Trophoblast cell (in vitro differentiated cells and primary cell): ENCODE measurements around the gene DIS3L2.

ENCODE experiments used
- DNase-seq, 2 donors: peaks; one replicate each; pipeline ENCODE4 v3.0.0-alpha.2; 2016
- H2AFZ ChIP-seq: 2 replicates; pipeline ENCODE4 v1.6.1; 2013; ENCODE audit warnings: low read length, moderate library complexity, mild to moderate bottlenecking; ENCODE audit not compliant: insufficient read depth, poor library complexity
- H2AK5ac ChIP-seq: 2 replicates; pipeline ENCODE4 v1.6.1; 2013; ENCODE audit warnings: mild to moderate bottlenecking, low read length
- H2BK120ac ChIP-seq: 2 replicates; pipeline ENCODE4 v1.6.1; 2013; ENCODE audit warnings: low read length, mild to moderate bottlenecking, moderate library complexity; ENCODE audit not compliant: insufficient read depth, poor library complexity
- H2BK12ac ChIP-seq: 2 replicates; pipeline ENCODE4 v1.6.1; 2013; ENCODE audit warnings: mild to moderate bottlenecking, low read length, moderate library complexity
- H2BK5ac ChIP-seq: 2 replicates; pipeline ENCODE4 v1.6.1; 2013; ENCODE audit warnings: low read length, low read depth, moderate library complexity, mild to moderate bottlenecking; ENCODE audit not compliant: poor library complexity
- H3K14ac ChIP-seq: 2 replicates; pipeline ENCODE4 v1.6.1; 2013; ENCODE audit warnings: mild to moderate bottlenecking, low read length
- H3K18ac ChIP-seq: 2 replicates; pipeline ENCODE4 v1.6.1; 2013; ENCODE audit warnings: mild to moderate bottlenecking, low read length
- H3K23ac ChIP-seq: 2 replicates; pipeline ENCODE4 v1.6.1; 2013; ENCODE audit warnings: low read length
- H3K27ac ChIP-seq: 2 replicates; pipeline ENCODE4 v1.5.1; 2013; ENCODE audit warnings: low read depth, mild to moderate bottlenecking, inconsistent platforms, low read length, moderate library complexity
- H3K27me3 ChIP-seq: 2 replicates; pipeline ENCODE4 v1.6.1; 2013; ENCODE audit warnings: inconsistent platforms, mild to moderate bottlenecking, low read length, moderate library complexity; ENCODE audit not compliant: insufficient read depth
- H3K36me3 ChIP-seq, 2 experiments: 1 replicate in 1 of 2; 2 replicates in 1 of 2; pipeline ENCODE4 v1.6.1; 2013; ENCODE audit warnings: low read length in 2 of 2, mild to moderate bottlenecking in 2 of 2, moderate library complexity in 1 of 2; ENCODE audit not compliant: insufficient read depth in 2 of 2, control insufficient read depth in 1 of 2
- H3K4ac ChIP-seq: 2 replicates; pipeline ENCODE4 v1.6.1; 2013; ENCODE audit warnings: low read depth, mild to moderate bottlenecking, low read length, moderate library complexity
- H3K4me1 ChIP-seq, 2 experiments: 1 replicate in 1 of 2; 2 replicates in 1 of 2; pipeline ENCODE4 v1.6.1; 2013; ENCODE audit warnings: low read length in 2 of 2, mild to moderate bottlenecking in 2 of 2, moderate library complexity in 1 of 2; ENCODE audit not compliant: insufficient read depth in 2 of 2, control insufficient read depth in 1 of 2
- H3K4me2 ChIP-seq: 2 replicates; pipeline ENCODE4 v1.6.1; 2013; ENCODE audit warnings: inconsistent platforms, mild to moderate bottlenecking, low read length, moderate library complexity
- H3K4me3 ChIP-seq: 2 replicates; pipeline ENCODE4 v1.5.1; 2013; ENCODE audit warnings: mild to moderate bottlenecking, low read depth, low read length, inconsistent platforms
- H3K79me1 ChIP-seq: one replicate; pipeline ENCODE4 v1.6.1; 2013; ENCODE audit warnings: low read length
- H3K79me2 ChIP-seq: 2 replicates; pipeline ENCODE4 v1.6.1; 2013; ENCODE audit warnings: low read length, mild to moderate bottlenecking; ENCODE audit not compliant: control insufficient read depth, insufficient read depth, poor library complexity
- H3K9ac ChIP-seq: 2 replicates; pipeline ENCODE4 v1.6.1; 2013; ENCODE audit warnings: mild to moderate bottlenecking, low read length
- H3K9me3 ChIP-seq: 2 replicates; pipeline ENCODE4 v1.6.1; 2013; ENCODE audit warnings: low read depth, mild to moderate bottlenecking, control low read depth, inconsistent platforms, low read length; ENCODE audit not compliant: insufficient read depth
- H4K12ac ChIP-seq: 2 replicates; pipeline ENCODE4 v1.6.1; 2013; ENCODE audit warnings: low read depth, mild to moderate bottlenecking, low read length, moderate library complexity
- H4K8ac ChIP-seq: 2 replicates; pipeline ENCODE4 v1.6.1; 2013; ENCODE audit warnings: low read depth, mild to moderate bottlenecking, low read length, moderate library complexity
- H4K91ac ChIP-seq: one replicate; pipeline ENCODE4 v1.6.1; 2013; ENCODE audit warnings: low read depth, mild to moderate bottlenecking, low read length, moderate library complexity
- WGBS: extraction: QIAGEN DNeasy Blood & Tissue Kit; methylation state at CpG from one replicate; pipeline ENCODE4 v1.1.7; 2013; ENCODE audit warnings: missing lambda C conversion rate; ENCODE audit not compliant: insufficient read length, insufficient coverage; ENCODE audit errors: extremely low coverage; 5-methylcytosine and 5-hydroxymethylcytosine counted together

DIS3L2 gene

DNA sequence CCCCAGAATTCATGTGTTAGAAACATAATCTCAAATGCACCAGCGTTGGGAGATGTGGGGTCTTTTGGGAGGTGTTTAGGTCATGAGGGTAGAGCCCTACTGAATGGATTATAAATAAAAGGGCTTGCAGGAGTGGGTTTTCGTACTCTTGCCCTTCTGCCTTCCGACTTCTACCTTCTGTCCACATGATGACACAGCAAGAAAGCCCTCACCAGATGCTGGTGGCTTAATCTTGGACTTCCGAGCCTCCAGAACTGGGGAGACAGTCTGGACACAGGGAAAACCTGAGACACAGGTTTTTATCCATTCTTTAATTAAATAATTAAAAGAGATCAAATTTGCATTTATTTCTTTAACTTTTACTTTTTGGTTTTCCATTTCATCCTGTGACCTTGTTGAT, 87.8 kb downstream of the DIS3L2 start:
- no peak overlapping the region for H3K4me2 ChIP-seq
- no peaks in the 10 kb centered on the region for H3K79me2 ChIP-seq
- no peaks in the 10 kb centered on the region for H3K36me3 ChIP-seq

DNA sequence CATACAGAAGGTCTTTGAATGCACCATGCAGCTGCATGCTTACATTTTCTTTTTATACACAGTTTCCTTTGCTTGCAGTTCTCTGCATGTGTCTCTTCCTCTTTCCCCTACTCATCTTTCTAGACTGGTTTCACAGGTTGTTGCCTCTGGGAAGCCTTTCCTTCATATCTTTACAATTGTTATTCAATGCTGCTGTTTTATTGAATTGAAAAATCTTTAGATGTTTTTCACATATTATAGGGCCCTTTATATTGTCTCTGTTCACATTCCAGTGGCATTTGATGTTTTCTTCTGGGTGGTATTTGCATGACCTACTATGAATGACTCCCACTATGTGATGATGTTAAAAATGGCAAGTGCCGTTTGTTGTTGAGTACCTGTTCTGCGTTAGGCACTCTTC, 91.1 kb downstream of the DIS3L2 start:
- no peaks in the 10 kb centered on the region for H3K9me3 ChIP-seq
- H4K12ac ChIP-seq = no peak overlapping the region
- H3K4ac ChIP-seq = no peak overlapping the region
- H3K27me3 ChIP-seq = no peaks in the 10 kb centered on the region
- H2AK5ac ChIP-seq = no peak overlapping the region
- no peaks in the 10 kb centered on the region for H3K79me1 ChIP-seq
- no peak overlapping the region for H3K27ac ChIP-seq
- no peak overlapping the region for H3K9ac ChIP-seq
- no peak overlapping the region for H2BK5ac ChIP-seq
- H3K79me2 ChIP-seq = no peaks in the 10 kb centered on the region
- H3K14ac ChIP-seq = no peak overlapping the region
- no peak overlapping the region for H3K23ac ChIP-seq
- no peaks in the 10 kb centered on the region for H3K4me1 ChIP-seq
- no peak overlapping the region for H4K8ac ChIP-seq
- H3K4me2 ChIP-seq = no peak overlapping the region
- H3K18ac ChIP-seq = no peak overlapping the region
- no peak overlapping the region for H4K91ac ChIP-seq
- H2BK120ac ChIP-seq = no peak overlapping the region
- no peak overlapping the region for H2BK12ac ChIP-seq
- H3K4me3 ChIP-seq = no peak overlapping the region
- H3K36me3 ChIP-seq = no peaks in the 10 kb centered on the region
- no peak for DNase-seq
- no CpG with 5 or more reads among the region's 2 CpGs for WGBS
- no peak overlapping the region for H2AFZ ChIP-seq

More for the DNA sequence above, 87.8 kb downstream of the DIS3L2 start:
- Histone ChIP-seq H3K27me3 (no peaks in the 10 kb centered on the region), H2BK12ac (no peak overlapping the region), H3K4ac (no peak overlapping the region), H3K23ac (no peak overlapping the region), H3K4me3 (no peak overlapping the region), H2BK120ac (no peak overlapping the region), H2AFZ (no peak overlapping the region), H3K9me3 (no peaks in the 10 kb centered on the region), H3K18ac (no peak overlapping the region), H4K12ac (no peak overlapping the region), H3K14ac (no peak overlapping the region), H3K4me1 (no peaks in the 10 kb centered on the region), H3K27ac (no peak overlapping the region), H4K91ac (no peak overlapping the region), H3K9ac (no peak overlapping the region), H2BK5ac (no peak overlapping the region), H3K79me1 (no peaks in the 10 kb centered on the region), H4K8ac (no peak overlapping the region), H2AK5ac (no peak overlapping the region)
- WGBS = no CpG with 5 or more reads among the region's 4 CpGs
- no peak for DNase-seq

DNA sequence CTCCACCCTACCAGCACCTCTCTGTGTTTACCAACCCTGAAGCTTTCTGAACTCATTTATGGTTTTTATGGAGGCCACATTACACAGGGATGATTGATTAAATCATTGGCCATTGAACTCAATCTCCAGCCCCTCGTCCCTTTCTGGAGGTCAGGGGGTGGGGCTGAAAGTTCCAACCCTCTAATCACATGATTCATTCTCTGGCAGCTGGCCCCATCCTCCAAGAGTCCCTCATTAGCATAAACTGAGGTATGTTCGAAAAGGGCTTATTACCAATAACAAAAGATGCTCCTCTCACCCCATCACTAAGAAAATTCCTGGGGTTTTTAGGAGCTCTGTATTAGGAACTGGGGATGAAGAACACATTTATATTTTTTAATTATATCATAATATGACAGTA, 92.3 kb downstream of the DIS3L2 start:
- Histone ChIP-seq H2BK12ac (no peak overlapping the region), H2AFZ (no peak overlapping the region), H3K27ac (no peak overlapping the region), H3K23ac (no peak overlapping the region), H3K4ac (no peak overlapping the region), H3K9me3 (no peaks in the 10 kb centered on the region), H3K27me3 (no peaks in the 10 kb centered on the region), H3K4me1 (no peaks in the 10 kb centered on the region), H3K18ac (no peak overlapping the region), H2BK120ac (no peak overlapping the region), H3K4me2 (no peak overlapping the region), H4K12ac (no peak overlapping the region), H4K91ac (no peak overlapping the region), H3K36me3 (no peaks in the 10 kb centered on the region), H3K4me3 (no peak overlapping the region), H2BK5ac (no peak overlapping the region), H3K9ac (no peak overlapping the region), H3K79me2 (no peaks in the 10 kb centered on the region), H2AK5ac (no peak overlapping the region), H4K8ac (no peak overlapping the region), H3K14ac (no peak overlapping the region), H3K79me1 (no peaks in the 10 kb centered on the region)
- WGBS = no CpG with 5 or more reads among the region's 2 CpGs
- DNase-seq = no peak

DNA sequence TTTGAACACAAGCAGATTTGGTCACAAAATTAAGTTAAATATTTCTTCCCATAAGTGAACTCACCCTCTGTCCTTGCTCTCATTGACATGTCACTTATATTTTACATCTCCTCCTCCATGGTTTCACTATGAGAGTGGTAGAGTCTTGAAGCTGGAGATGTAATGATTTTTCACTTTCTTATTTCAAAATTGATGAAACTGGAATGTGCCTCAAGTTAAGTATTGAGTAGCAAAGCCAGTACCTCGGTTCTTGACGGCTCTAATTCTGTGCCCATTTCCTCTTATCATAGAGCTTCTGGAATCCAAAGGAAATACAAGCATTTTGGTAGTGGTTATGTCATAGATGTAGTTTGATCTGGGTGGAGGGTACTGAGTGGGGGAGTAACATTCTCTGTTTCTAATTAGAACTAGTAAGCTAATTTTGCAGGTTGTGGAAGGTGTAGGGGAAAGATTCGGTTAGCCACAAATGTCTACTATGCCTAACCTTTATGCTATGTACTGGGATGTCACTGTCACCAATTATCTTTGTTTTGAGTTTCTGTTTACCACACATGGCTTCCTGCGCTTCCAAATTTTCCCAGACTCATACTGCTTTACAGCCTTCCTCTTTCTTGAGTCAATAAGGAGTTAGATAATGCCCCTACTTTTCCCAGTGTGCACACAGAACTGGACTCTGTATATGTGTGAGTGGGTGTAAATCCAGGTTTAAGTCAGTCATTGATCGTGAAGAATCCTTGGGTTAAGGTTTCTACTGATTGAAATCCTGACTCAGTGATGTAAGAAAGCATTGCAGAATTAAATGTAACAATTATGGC, 96.8 kb downstream of the DIS3L2 start:
- Histone ChIP-seq H3K79me1 (no peaks in the 10 kb centered on the region), H3K4me3 (no peak overlapping the region), H3K9me3 (no peaks in the 10 kb centered on the region), H3K4me1 (no peaks in the 10 kb centered on the region), H2BK12ac (no peak overlapping the region), H3K9ac (no peak overlapping the region), H2AK5ac (no peak overlapping the region), H3K14ac (no peak overlapping the region), H4K12ac (no peak overlapping the region), H2BK5ac (no peak overlapping the region), H2AFZ (no peak overlapping the region), H3K23ac (no peak overlapping the region), H4K91ac (no peak overlapping the region), H3K36me3 (no peaks in the 10 kb centered on the region), H2BK120ac (no peak overlapping the region), H3K27me3 (no peaks in the 10 kb centered on the region), H4K8ac (no peak overlapping the region), H3K79me2 (no peaks in the 10 kb centered on the region), H3K4me2 (no peak overlapping the region), H3K18ac (no peak overlapping the region), H3K4ac (no peak overlapping the region), H3K27ac (no peak overlapping the region)
- no CpG with 5 or more reads among the region's 5 CpGs for WGBS
- no peak for DNase-seq
